NCI-H128 (cell line): ENCODE results near the gene DZIP1.
"Not testable (repeated sequence)": the region's sequence is repeated elsewhere in the genome, so short reads cannot be mapped to it uniquely, and the experiment has no call there.

Source experiments
- DNase-seq: peaks from one replicate; lab custom pipeline; 2025; ENCODE audit not compliant: unreplicated experiment; lab: John Stamatoyannopoulos, UW

Gene DZIP1, protein sequence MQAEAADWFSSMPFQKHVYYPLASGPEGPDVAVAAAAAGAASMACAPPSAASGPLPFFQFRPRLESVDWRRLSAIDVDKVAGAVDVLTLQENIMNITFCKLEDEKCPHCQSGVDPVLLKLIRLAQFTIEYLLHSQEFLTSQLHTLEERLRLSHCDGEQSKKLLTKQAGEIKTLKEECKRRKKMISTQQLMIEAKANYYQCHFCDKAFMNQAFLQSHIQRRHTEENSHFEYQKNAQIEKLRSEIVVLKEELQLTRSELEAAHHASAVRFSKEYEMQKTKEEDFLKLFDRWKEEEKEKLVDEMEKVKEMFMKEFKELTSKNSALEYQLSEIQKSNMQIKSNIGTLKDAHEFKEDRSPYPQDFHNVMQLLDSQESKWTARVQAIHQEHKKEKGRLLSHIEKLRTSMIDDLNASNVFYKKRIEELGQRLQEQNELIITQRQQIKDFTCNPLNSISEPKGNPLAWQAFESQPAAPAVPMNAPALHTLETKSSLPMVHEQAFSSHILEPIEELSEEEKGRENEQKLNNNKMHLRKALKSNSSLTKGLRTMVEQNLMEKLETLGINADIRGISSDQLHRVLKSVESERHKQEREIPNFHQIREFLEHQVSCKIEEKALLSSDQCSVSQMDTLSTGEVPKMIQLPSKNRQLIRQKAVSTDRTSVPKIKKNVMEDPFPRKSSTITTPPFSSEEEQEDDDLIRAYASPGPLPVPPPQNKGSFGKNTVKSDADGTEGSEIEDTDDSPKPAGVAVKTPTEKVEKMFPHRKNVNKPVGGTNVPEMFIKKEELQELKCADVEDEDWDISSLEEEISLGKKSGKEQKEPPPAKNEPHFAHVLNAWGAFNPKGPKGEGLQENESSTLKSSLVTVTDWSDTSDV

DNA sequence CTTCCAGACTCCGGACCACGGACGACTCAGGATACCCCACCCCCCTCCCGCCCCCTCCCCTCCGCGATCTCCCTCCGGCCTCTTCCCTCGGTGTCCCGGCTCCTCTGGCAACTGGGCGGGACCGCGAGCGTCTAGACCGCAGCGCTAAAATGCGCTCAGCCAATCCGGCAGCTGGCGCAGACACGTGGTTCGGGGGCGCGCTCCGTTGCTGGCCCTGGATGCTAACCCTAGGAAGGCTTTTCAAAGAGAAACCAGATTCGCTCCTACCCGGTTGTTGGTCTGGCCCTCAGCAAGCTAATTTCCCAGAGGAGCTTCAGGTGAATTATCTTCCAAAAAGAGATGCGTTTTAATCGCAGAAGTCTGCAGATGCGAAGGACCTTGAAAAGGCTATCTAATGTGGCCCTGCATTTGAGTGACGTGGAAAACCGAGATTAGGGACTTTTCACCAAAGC, at the start of gene DZIP1:
Gene DZIP1 (minus strand): TSS at position 106 of the 452 bp plus-strand sequence. CDS start 2,677 bp downstream, outside the sequence.
- peak; percentile 65 for DNase-seq

- not testable (repeated sequence) for DNase-seq
Measured at GRCh38 chr13:95690986-95691385, 46.5 kb upstream of the DZIP1 start.

DNA sequence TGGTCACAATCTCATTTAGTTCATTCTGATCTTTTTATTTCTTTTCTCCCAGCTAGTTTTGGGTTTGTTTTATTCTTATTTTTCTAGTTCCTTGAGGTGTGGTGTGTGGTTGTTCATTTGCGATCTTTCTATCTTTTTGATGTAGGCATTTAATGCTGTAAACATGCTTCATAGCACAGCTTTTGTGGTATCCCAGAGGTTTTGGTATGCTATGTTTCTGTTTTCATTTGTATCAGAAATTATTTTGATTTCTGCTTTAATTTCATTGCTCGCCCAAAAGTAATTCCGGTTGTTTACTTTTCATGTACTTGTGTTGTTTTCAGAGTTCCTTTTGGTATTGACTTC, 45.0 kb upstream of the DZIP1 start:
- no peak for DNase-seq

GRCh38 chr13:95684960-95685359, 40.5 kb upstream of the DZIP1 start:
- not testable (repeated sequence) for DNase-seq

DNA sequence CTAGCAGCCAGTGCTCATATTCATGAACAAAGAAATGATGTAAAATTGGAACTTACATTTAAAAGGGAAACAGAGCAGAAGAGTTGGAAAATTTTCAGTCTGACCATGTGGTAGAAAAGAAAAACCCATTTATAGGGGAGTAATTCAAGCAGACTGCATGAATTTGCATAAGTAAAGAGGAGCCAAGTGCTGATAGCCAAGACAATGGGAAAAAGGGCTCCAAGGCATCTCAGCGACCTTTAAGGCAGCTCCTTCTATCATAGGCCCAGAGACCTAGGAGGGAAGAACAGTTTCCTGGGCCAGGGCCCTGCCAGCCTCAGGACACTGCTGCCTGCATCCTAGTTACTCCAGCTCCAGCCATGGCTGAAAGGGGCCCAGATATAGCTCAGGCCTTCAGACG, 39.9 kb upstream of the DZIP1 start:
- DNase-seq = no peak

- no peak for DNase-seq
Measured at GRCh38 chr13:95679722-95680121, 35.2 kb upstream of the DZIP1 start.

- DNase-seq = no peak
Measured at GRCh38 chr13:95678967-95679366, 34.5 kb upstream of the DZIP1 start.

DNA sequence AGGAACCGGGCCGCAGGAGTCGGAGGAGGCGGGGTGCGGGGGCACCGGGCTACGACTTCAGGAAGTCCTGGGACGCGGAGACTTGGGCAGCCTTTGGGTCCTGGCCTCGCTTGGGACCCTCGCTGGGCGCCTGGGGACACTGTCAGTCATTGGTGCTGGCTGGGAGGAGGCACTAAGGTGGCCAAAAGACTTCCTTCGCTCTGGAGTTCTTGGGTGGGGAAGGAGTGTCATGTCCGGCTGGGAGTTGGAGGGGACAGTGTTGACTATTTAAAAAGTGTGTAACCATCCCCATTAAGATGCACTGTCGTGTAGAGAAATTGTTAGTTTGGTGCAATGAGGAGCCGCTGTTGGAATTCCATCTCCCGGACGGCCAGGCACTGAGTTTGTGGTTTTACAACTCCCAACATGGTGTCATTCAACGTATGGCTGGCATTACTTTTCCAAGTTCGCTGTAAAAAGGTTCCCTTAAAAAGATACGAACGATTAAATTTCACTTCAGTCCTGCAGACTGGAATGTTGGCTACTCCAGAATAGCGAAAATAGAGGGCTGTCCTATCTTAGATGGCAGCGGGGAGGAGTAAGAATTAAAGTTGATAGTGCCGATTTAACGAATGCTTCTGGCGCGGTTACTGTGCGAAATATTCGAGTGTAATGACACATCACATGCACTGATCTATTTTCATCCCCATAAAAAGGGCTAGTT, 33.2 kb upstream of the DZIP1 start:
- no peak for DNase-seq

- peak; percentile 87 for DNase-seq
Measured at GRCh38 chr13:95676762-95677563, 32.5 kb upstream of the DZIP1 start, which contains the start of gene DNAJC3. Gene DNAJC3 (plus strand): TSS chr13:95677139. CDS start chr13:95677256, 117 bp downstream.

DNA sequence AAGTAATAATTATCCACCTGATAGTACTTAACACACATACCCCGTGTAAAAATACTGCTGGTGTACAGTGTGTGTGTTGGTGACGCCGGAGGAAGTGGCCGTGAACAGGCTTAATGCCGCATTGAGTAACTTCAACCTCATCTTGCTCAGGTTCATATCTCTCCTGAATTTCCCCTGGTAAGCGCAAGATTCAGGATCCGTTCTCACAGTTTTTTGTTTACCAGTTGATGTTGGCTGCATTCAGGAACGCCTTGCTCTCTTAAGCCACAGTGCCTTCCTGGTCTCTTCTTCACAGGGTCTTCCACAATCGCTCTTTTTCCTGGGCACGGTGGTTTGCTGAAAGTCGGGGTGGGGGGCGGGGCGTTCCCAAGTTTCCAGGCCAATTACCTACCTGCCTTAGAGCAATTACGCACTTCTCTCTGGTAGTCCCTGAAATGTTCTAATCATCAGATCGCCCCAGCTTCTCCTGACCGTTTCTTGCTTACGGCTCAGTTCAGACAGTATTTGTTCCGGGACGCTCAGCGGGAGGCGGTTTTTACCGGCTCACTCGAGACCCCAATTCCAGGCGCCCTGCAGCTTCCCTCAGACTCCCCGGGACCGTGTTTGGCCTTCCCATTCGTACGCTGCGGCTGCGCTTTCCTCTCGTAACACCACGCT, 31.7 kb upstream of the DZIP1 start:
- peak; percentile 54 for DNase-seq

- DNase-seq = no peak
Measured at GRCh38 chr13:95671597-95671996, 27.1 kb upstream of the DZIP1 start.

GRCh38 chr13:95667235-95667634, 22.7 kb upstream of the DZIP1 start:
- not testable (repeated sequence) for DNase-seq

- DNase-seq = peak; percentile 13
Measured at GRCh38 chr13:95660981-95661581, 16.6 kb upstream of the DZIP1 start.

GRCh38 chr13:95659500-95659899, 15.0 kb upstream of the DZIP1 start:
- DNase-seq = no peak

- DNase-seq = no peak
Measured at GRCh38 chr13:95656386-95657015, 12.0 kb upstream of the DZIP1 start.

GRCh38 chr13:95652821-95653220, 8.3 kb upstream of the DZIP1 start:
- no peak for DNase-seq

- DNase-seq = no peak
Measured at GRCh38 chr13:95652244-95652764, 7.8 kb upstream of the DZIP1 start.

GRCh38 chr13:95650696-95651095, 6.2 kb upstream of the DZIP1 start:
- DNase-seq = no peak

DNA sequence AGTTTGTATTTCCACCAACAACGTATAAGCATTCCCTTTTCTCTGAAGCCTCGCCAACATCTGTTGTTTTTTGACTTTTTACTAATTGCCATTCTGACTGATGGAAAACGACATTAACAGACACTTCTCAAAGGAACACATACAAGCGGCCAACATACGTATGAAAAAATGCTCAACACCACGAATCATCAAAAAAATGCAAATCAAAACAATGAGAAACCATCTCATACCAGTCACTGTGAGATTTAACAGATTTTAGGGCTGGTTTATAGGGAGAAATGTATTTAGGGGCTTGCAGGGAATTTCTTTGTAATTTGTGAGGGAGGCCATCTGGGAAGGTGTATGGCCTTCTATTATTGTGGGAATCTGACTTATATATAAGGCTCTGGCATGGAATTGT, 2.8 kb upstream of the DZIP1 start:
- DNase-seq = no peak
